PC-9 (cell line): ENCODE results near the gene CAPN10. TPM values are rescaled to one million over a fixed set of nuclear protein-coding genes. Genes with fewer than 3 reads are reported as not detected.

ENCODE experiments used
- BruUV-seq: library from RNA; stranded (reverse); fragments of 400-500 nt; replicated peaks from 2 replicates; lab custom pipeline; 2021; lab: Mats Ljungman, UMichigan
- CTCF ChIA-PET: fragments of 300-600 bp; sonication (Branson Sonifier 250); formaldehyde crosslinking; loops from one replicate; lab custom pipeline; 2022; ENCODE audit warnings: antibody characterized with exemption; lab: Charles Lee
- POLR2A ChIA-PET: fragments of 300-600 bp; sonication (Branson Sonifier 250); formaldehyde crosslinking; loops from one replicate; lab custom pipeline; 2022; ENCODE audit warnings: antibody characterized with exemption; ENCODE audit not compliant: unreplicated experiment; lab: Charles Lee
- DNase-seq, 2 experiments: peaks; one replicate each; pipeline versions ENCODE4 v3.0.0 to v3.0.0-alpha.2; 2015 to 2022; ENCODE audit warnings: mixed read lengths in 1 of 2
- H2AFZ ChIP-seq: fragments of 200-600 bp; sonication (generic); 2 replicates; pipeline ENCODE4 v1.8.1; 2017; ENCODE audit warnings: antibody characterized with exemption
- H3F3A ChIP-seq: fragments of 200-600 bp; sonication (generic); 2 replicates; pipeline ENCODE4 v1.8.1; 2017; ENCODE audit warnings: antibody characterized with exemption, mild to moderate bottlenecking, low read depth; ENCODE audit not compliant: insufficient read depth
- H3K27ac ChIP-seq: fragments of 200-600 bp; sonication (generic); 2 replicates; pipeline ENCODE4 v1.6.1; 2016; ENCODE audit warnings: mixed run types
- H3K27me3 ChIP-seq: fragments of 200-600 bp; sonication (generic); 2 replicates; pipeline ENCODE4 v1.6.1; 2016; ENCODE audit warnings: low read depth, mixed run types; ENCODE audit not compliant: insufficient read depth
- H3K36me3 ChIP-seq: fragments of 200-600 bp; sonication (generic); 2 replicates; pipeline ENCODE4 v1.6.1; 2016; ENCODE audit warnings: low read depth, mixed run types
- H3K4me1 ChIP-seq: fragments of 200-600 bp; sonication (generic); replicated peaks from 2 replicates; pipeline ENCODE4 v1.6.1; 2016; ENCODE audit warnings: mixed run types; ENCODE audit not compliant: insufficient read depth
- H3K4me2 ChIP-seq: fragments of 200-600 bp; sonication (generic); 2 replicates; pipeline ENCODE4 v1.6.1; 2017; ENCODE audit warnings: mixed run types
- H3K4me3 ChIP-seq: fragments of 200-600 bp; sonication (generic); 2 replicates; pipeline ENCODE4 v1.6.1; 2016; ENCODE audit warnings: mixed run types
- H3K79me2 ChIP-seq: fragments of 200-600 bp; sonication (generic); 2 replicates; pipeline ENCODE4 v1.6.1; 2017; ENCODE audit warnings: low read depth, mixed run types
- H3K9me2 ChIP-seq: fragments of 200-600 bp; sonication (generic); 2 replicates; pipeline ENCODE4 v1.8.1; 2017; ENCODE audit warnings: mild to moderate bottlenecking; ENCODE audit not compliant: insufficient read depth
- H3K9me3 ChIP-seq: fragments of 200-600 bp; sonication (generic); 2 replicates; pipeline ENCODE4 v1.8.1; 2016; ENCODE audit warnings: low read depth; ENCODE audit not compliant: insufficient read depth
- H4K20me1 ChIP-seq: fragments of 200-600 bp; sonication (generic); 2 replicates; pipeline ENCODE4 v1.8.1; 2017; ENCODE audit not compliant: insufficient read depth
- CTCF ChIP-seq: fragments of 200-600 bp; sonication (generic); conservative IDR thresholded peaks from 2 replicates; pipeline ENCODE4 v1.6.1; 2017; ENCODE audit warnings: mixed run types, antibody characterized with exemption, mild to moderate bottlenecking, moderate library complexity
- EZH2 ChIP-seq: fragments of 200-600 bp; sonication (generic); IDR thresholded peaks from 2 replicates; pipeline ENCODE4 v1.8.0; 2017; ENCODE audit warnings: antibody characterized with exemption, low read depth
- intact Hi-C: fragments of 100-400 bp; cut with micrococcal nuclease; formaldehyde crosslinking; loops from one replicate; pipeline ENCODE4 v1.10.0; 2022; ENCODE audit not compliant: unreplicated experiment
- total RNA-seq: library from RNA; stranded (reverse); gene quantifications from 2 replicates; pipeline ENCODE4 v1.2.3, GENCODE V29; 2021

CAPN10 gene
- total RNA-seq, 1 experiment from 2014 or later: 49.8 TPM

DNA sequence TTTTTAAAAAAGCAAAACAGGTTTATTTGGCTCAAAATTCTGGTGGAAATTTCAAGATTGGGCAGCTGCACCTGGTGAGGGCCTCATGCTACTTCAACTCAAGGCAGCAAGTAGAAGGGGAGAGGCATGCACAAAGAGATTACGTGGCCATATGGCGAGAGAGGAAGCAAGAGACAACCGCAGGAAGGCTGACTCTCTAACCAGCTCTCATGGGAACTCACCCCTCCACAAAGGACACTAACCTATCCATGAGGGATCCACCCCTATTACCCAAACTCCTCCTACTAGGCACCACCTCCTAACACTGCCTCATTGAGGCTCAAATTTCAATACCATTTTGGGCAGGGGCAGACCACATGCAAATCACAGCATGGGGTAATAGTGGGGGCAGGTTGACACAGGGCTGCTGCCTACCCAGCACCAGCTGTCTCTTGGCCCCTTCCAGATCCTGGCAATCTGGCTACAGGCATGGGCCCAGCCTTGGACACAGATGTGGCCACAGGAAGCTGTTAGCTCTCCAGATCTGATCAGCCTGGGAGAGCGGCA lies 2.0 kb upstream of the CAPN10 start:
- H3K36me3 ChIP-seq: no peaks in the 10 kb centered on the region; the same call in 1 of the 2 replicates
- H3K9me3 ChIP-seq: no peaks in the 10 kb centered on the region
- intact Hi-C loops: no loop called here
- H3K27me3 ChIP-seq: no peaks in the 10 kb centered on the region
- H3K4me3 ChIP-seq: peak overlapping the region; percentile 83; the same call in 1 of the 2 replicates
- H3K4me2 ChIP-seq: peak overlapping the region; percentile 97
- no TSS peak for BruUV-seq
- peaks cover 85% of the 10 kb centered on the region for H3K79me2 ChIP-seq
- H3F3A ChIP-seq: peaks cover 44% of the 10 kb centered on the region
- DNase-seq: peak in 1 of 2 experiments; percentile 46
- H2AFZ ChIP-seq: no peak overlapping the region
- TF ChIP-seq CTCF (no peak), EZH2 (no peak)
- POLR2A ChIA-PET: no interaction called here
- peaks cover 57% of the 10 kb centered on the region for H3K4me1 ChIP-seq
- no peaks in the 10 kb centered on the region for H3K9me2 ChIP-seq
- peaks cover 33% of the 10 kb centered on the region for H4K20me1 ChIP-seq
- CTCF ChIA-PET: no interaction called here
- no peak overlapping the region for H3K27ac ChIP-seq

DNA sequence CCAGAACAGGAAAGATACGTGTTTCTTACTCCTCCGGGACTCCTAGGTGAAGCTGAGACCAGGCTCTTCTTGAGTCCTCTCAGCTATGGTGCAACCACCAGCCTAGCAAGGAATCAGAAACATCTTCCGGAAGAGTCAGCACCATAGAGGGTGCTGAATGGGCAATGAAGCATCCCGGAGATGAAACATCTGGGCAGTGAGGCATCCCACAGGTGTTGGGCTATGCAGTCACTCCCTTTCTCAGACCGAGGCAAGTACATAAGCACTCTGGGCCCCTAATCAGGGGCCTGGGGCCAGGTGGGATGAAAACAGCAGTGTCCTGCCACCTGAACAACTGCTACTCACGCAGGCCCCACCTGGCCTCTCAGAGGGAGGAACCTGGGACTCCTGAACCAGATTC lies 1.4 kb upstream of the CAPN10 start:
- Histone ChIP-seq H3K4me2 (peak overlapping the region; percentile 97), H3K9me3 (no peaks in the 10 kb centered on the region), H3K4me1 (peaks cover 52% of the 10 kb centered on the region), H3K4me3 (peak overlapping the region; percentile 83), H3K27ac (peak overlapping the region; percentile 61), H3K27me3 (no peaks in the 10 kb centered on the region), H3K36me3 (no peaks in the 10 kb centered on the region; the same call in 1 of the 2 replicates), H3K9me2 (no peaks in the 10 kb centered on the region), H2AFZ (no peak overlapping the region), H3F3A (peaks cover 39% of the 10 kb centered on the region), H4K20me1 (peaks cover 28% of the 10 kb centered on the region), H3K79me2 (peaks cover 89% of the 10 kb centered on the region)
- BruUV-seq: no TSS peak
- ChIA-PET CTCF (interaction anchor here (0.5 kb wide), 1 partner anchor 352 kb away, joined by 3 read pairs; no protein-coding TSS in a partner anchor), POLR2A (interaction anchor here (1.6 to 2.4 kb wide), 2 partner anchors 24 to 129 kb away, joined by 7 to 17 read pairs; partner anchors contain the start of gene DUSP28)
- TF ChIP-seq EZH2 (no peak), CTCF (no peak)
- intact Hi-C loops: no loop called here
- DNase-seq: no peak

DNA sequence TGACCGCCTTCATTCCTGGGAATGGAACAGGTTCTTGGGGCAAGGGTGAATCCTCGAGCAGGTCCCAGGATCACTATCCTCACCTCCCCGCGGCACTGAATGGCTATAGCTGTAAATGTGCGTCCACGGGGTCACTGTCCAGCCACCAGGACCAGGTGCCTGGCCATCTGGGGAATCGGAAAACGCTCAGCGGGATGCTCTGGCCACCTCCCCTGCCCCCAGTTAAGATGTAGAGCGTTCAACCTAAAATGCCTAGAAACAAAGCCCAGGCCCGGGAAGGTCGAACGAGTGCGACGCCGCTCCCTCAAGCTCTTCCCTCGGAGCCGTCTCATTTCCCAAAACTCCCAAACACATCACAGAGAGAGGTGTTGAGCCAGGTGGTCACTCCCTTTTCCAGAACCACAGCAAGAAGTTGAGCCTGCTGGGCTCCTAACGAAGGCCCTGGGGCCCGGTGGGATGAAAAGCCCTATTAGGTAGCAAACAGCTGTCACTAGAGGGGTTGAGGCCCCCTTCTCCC lies 795 bp upstream of the CAPN10 start:
- Histone ChIP-seq H3K9me2 (no peaks in the 10 kb centered on the region), H3K4me1 (peaks cover 47% of the 10 kb centered on the region), H3K27ac (peak overlapping the region; percentile 61), H2AFZ (peak overlapping the region; percentile 94), H4K20me1 (peaks cover 23% of the 10 kb centered on the region), H3K9me3 (no peaks in the 10 kb centered on the region), H3K4me3 (peak overlapping the region; percentile 83), H3K27me3 (no peaks in the 10 kb centered on the region), H3F3A (peaks cover 32% of the 10 kb centered on the region), H3K4me2 (peak overlapping the region; percentile 97), H3K79me2 (peaks cover 88% of the 10 kb centered on the region), H3K36me3 (no peaks in the 10 kb centered on the region; the same call in 1 of the 2 replicates)
- intact Hi-C loops: loop anchor here (1.0 kb wide), 1 partner anchor 24 kb away; no protein-coding TSS in a partner anchor
- POLR2A ChIA-PET: interaction anchor here (0.6 to 2.4 kb wide), 5 partner anchors 20 to 273 kb away, joined by 4 to 48 read pairs (median 7); partner anchors contain the start of gene DUSP28
- TF ChIP-seq CTCF (no peak), EZH2 (no peak)
- CTCF ChIA-PET: interaction anchor here (0.5 to 2.4 kb wide), 5 partner anchors 19 to 352 kb away, joined by 3 to 22 read pairs (median 5); no protein-coding TSS in a partner anchor
- DNase-seq: no peak
- TSS peak; percentile 65 for BruUV-seq
